A549 treated with Mapracorat at 1 μM for 4 hours (cell line): Measurements from ENCODE around the gene SCRN2. TPM values are rescaled to one million over a fixed set of nuclear protein-coding genes. Genes with fewer than 3 reads are reported as not detected.

Source experiments
- total RNA-seq: library from RNA; stranded (reverse); fragments of 200-300 nt; extraction: Qiagen RNA extraction; gene quantifications from 5 replicates; pipeline ENCODE4 v1.2.3, GENCODE V29; 2022

The SCRN2 gene
- 32.4 to 40.3 TPM (median 36.9 TPM) in 5 replicates for total RNA-seq

DNA sequence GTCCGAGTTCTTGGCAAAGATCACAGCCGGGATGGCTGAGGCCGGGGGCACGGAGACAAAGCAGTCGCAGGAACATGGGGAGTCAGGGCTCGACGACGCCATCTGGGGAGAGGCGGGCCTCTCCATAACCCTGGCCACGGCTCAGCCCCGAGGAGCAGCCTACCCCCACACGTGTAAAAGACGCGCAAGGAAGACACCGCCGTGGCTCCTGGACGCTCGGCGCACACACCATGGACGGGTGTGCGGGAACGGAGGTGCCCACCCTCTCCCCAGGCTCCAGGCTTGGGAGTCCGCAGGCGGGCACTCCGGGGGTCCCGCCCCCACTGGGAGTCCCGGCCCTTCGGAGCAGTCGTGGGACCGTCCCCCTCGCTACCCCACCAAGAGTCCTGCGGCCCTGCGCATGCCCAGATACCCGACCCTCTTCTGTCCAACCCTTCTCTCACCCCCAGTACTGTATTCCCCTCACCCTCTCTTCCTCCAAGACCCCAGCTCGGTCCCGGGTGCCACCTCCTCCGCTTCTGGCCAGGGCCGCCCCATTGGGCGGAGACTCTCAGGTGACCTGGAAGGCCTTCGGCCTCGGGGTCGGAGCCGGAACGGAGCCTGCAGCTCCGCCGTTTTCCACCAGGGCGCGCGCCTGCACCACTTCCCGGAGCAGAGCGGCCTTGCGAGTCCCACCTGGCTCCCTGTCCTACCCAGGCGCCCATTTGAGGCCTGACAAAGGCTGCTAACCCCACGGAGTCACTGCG is at the start of gene SCRN2:
Gene SCRN2 (minus strand): TSS at position 532 of the 746 bp plus-strand sequence. CDS start 430 bp downstream, at position 102.

GRCh38 chr17:47850692-47851573 is 9.9 kb upstream of the SCRN2 start, which contains the start of gene SP6:
Gene SP6, minus strand, starts transcription at chr17:47851163. Its CDS starts 2,734 bp downstream, at chr17:47848429.

GRCh38 chr17:47831003-47831933 is 9.8 kb downstream of the SCRN2 start, which contains the start of the genes LRRC46 and MRPL10:
Gene LRRC46, plus strand, starts transcription at chr17:47831670. Its CDS starts 320 bp downstream, at chr17:47831990.
Gene MRPL10, minus strand, starts transcription at chr17:47831541. Its CDS starts 30 bp downstream, at chr17:47831511.

DNA sequence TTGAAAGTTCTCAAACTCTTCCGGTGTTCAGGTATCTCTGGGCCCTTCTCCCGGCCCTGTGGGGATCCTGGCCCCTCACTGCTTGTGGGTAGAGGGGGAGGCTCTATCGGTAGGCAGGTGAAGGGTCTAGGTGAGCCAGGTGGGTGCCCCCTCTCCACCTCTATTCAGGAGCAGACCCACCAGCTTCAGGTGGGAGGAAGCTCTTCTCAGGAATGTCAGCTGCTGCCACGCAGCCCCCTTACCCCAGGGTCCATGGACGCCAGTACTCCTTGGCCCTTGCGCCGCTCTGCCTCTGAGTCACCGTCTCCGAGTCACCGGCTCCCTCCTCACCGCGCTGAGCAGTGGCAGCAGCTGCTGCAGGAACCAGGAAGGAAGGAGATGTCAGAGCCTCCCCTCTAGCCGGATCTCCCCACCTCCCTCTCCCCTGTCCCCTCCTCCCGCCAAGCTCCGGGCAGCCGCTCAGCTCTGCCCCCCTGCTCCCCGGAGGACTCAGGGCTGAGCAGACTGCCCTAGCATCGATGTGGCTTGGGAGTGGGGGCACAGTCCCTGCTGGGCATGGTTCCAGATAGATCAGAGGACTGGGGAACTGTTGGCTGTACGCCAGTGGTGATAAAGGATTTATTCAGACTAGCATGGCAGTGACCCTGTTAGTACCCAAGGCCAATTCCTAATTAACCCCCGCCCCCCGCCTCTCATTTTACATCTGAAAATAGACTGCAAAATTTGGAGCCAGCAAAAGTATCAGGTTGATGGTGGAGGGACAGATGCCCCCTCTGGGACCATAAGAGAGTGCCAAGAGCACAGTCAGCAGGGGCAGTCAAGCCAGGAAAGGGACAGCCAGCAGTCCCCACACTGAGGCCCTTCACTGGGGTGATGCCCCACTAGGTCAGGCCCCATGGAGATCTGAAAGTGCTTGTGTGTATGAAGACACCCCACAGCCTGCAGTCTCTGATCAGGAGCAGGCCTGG is 19.4 kb downstream of the SCRN2 start, which contains the start of gene OSBPL7:
Gene OSBPL7 (minus strand): TSS at position 371 of the 968 bp plus-strand sequence. CDS start 1,516 bp downstream, outside the sequence.

Other genes starting within 250 kb of the SCRN2 start
- 267 to 340 TPM (median 330 TPM) in 5 replicates for gene KPNB1, start 191.4 kb downstream of the SCRN2 start, total RNA-seq
- gene TBKBP1, start 147.1 kb downstream of the SCRN2 start, total RNA-seq: 4.2 to 6.5 TPM (median 5.1 TPM) in 5 replicates
- 0.13 to 0.27 TPM (median 0.15 TPM) in 5 replicates for gene TBX21, start 108.0 kb downstream of the SCRN2 start, total RNA-seq
- gene OSBPL7, start 19.5 kb downstream of the SCRN2 start, total RNA-seq: 9.8 to 16.3 TPM (median 13.6 TPM) in 5 replicates
- 86.1 to 122 TPM (median 87.6 TPM) in 5 replicates for gene MRPL10, start 9.7 kb downstream of the SCRN2 start, total RNA-seq
- 2.9 to 3.6 TPM (median 3.2 TPM) in 5 replicates for gene LRRC46, start 9.6 kb downstream of the SCRN2 start, total RNA-seq
- gene SP6, start 9.9 kb upstream of the SCRN2 start, total RNA-seq: 3.9 to 5.4 TPM (median 4.4 TPM) in 5 replicates
- 16.3 to 20.1 TPM (median 16.7 TPM) in 5 replicates for gene SP2, start 55.0 kb upstream of the SCRN2 start, total RNA-seq
- gene PNPO, start 100.3 kb upstream of the SCRN2 start, total RNA-seq: 22.1 to 23.5 TPM (median 22.6 TPM) in 5 replicates
- gene PRR15L, start 116.6 kb upstream of the SCRN2 start, total RNA-seq: 2.1 to 3.1 TPM (median 2.3 TPM) in 5 replicates
- 103 to 132 TPM (median 112 TPM) in 5 replicates for gene CDK5RAP3, start 129.8 kb upstream of the SCRN2 start, total RNA-seq
- gene COPZ2, start 196.5 kb upstream of the SCRN2 start, total RNA-seq: 14.5 to 17.2 TPM (median 15.5 TPM) in 5 replicates
- 102 to 125 TPM (median 120 TPM) in 5 replicates for gene NFE2L1, start 207.1 kb upstream of the SCRN2 start, total RNA-seq